Activated CD8-positive, alpha-beta memory T cell treated with anti-CD3 and anti-CD28 coated beads for 1 hour (primary cell): ENCODE data around the gene APOC3.
"Not testable (repeated sequence)": the region's sequence is repeated elsewhere in the genome, so short reads cannot be mapped to it uniquely, and the experiment has no call there.

Source experiments
- DNase-seq, 2 donors: peaks; one replicate each; pipeline ENCODE4 v3.0.0-alpha.2; 2020; ENCODE audit warnings: low read depth in 1 of 2; ENCODE audit errors: extremely low read depth in 1 of 2

APOC3 gene

DNA sequence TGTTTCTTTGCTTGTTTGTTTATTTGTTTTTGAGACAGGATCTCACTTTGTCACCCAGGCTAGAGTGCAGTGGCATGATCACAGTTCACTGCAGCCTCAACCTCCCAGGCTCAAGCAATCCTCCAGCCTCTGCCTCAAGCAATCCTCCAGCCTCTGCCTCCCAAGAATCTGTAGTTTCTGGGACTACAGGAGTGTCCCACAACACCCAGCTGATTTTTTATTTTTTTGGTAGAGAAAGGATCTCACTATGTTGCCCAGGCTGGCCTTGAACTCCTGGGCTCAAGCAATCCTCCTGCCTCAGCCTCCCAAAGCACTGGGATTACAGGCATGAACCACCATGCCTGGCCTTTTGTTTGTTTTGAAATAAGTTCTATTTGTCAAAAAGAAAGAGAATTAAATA lies 28.0 kb upstream of the APOC3 start:
- not testable (repeated sequence) for DNase-seq

DNA sequence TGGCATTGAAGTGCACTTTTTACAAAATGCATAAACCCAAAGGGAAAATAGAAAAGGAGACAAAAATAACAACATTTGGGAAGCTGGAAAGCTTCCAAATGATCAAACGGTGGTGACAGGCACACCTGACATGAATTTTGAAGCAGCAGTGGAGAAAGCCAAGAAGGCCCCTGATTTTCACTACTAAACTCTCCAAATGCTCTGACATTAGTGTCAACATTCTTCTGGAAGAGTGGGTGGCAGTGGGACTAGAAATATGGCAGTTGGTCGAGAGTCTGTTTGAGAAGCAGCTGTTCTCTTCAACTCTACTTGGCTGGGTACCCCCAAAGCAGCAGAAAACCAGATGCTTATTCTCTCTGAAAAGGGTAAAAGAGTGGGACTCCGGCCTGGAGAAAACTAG lies 25.7 kb upstream of the APOC3 start:
- no peak for DNase-seq

DNA sequence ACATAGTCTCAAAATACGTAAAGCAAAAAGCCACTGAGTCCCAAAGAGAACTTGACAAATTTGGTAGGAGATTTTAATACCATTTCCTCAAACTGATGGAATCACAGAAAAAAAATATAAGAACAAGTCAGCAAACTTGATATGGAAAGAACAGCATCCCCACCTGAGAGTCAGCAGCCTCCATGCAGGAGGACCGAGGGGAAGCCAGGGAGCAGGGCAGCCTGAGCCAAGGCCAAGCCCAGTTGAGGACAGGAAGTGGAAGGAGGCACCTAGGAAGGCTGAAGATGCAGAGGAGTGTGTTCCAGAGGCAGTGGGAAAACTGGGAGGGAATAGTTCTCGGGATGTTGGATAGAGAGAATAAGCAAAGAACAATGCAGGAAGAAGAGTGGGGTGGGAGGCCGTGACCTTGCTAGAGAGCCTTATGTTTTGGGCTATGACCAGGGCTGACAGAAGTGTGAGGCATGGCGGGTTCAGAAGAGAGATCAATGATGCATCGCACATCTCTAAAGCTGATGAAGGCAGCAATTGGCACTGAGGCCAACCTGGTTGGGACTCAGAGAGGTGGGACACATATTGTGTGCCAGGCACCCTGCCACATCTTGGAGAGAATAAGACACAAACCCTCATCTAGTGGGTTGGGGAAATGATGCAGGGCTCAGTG lies 22.0 kb upstream of the APOC3 start:
- DNase-seq: no peak

GRCh38 chr11:116808262-116809175 lies 21.2 kb upstream of the APOC3 start:
- no peak for DNase-seq

- DNase-seq: no peak
These were observed 18.5 kb upstream of the APOC3 start for GRCh38 chr11:116811194-116811593.

- DNase-seq: no peak
These were observed 17.6 kb upstream of the APOC3 start for GRCh38 chr11:116812109-116812508.

GRCh38 chr11:116813170-116813569 lies 16.5 kb upstream of the APOC3 start:
- DNase-seq: no peak

DNA sequence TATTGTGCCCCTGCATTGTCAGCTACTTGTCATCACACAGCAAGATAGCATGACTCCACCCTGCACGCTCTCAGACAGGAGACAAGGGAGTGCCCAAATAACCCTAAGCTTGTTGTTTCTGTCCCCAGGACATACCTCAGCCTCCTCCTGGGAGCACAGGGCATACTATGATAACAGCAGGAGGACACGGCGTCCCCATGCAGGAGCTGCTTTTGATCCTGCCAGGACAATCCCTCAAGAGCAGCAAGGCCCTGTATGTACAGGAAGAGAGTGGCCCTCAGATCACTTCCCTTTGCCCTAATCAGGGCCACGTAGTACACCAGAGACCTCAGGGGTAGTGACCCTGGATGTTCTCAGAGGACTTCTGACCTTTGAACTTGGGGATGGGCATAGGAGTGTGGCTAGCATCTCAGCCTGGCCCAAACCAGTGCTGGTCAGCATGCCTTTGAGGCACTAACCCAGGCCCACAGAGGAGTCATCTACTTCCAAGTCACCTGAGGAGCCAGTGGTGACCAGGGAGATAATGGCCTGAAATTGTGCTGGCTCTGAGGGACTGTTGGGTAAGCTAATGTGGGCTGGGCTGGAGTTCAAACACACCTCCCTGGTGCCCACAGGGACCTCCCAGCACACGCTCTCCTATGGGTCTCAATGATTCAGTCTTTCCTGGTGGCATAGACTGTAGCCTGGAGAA lies 15.8 kb upstream of the APOC3 start:
- no peak for DNase-seq

DNA sequence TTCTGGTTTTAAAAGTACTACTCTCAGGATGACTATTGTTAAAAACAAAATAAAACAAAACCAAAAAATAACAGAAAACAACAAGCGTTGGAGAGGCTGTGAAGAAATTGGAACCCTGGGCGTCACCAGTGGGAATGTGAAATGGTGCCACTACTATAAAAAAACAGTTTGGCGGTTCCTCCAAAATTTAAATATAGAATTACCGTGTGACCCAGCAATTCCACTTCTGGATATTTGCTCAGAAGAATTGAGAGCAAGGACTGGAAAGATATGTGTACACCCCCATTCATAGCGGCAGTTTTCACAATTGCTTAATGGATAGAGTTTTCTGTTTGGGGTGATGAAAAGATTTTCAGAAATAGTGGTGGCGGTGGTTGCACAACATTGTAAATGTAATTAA lies 15.2 kb upstream of the APOC3 start:
- DNase-seq: no peak

DNA sequence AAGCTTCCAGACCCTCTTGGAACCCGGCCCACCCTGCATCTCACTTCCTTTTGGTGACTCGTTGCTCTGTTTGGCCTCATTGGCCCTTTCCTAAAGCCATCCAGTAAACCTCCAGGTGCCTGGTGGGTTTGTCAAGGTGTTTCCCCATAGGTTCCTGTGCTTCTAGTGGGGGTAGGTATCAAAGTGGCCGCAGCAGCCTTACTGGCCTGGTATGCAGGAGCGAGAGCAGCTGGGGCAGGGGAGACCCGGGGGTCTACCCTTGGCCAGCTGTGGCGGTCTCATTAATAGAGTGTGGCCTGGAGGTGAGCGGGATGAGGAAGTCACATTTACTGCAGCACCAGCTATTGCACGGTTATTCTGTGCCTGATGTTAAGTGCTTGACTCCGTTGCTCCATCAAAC lies 10.7 kb upstream of the APOC3 start:
- DNase-seq: no peak

GRCh38 chr11:116821050-116821918 lies 8.4 kb upstream of the APOC3 start:
- DNase-seq: no peak

DNA sequence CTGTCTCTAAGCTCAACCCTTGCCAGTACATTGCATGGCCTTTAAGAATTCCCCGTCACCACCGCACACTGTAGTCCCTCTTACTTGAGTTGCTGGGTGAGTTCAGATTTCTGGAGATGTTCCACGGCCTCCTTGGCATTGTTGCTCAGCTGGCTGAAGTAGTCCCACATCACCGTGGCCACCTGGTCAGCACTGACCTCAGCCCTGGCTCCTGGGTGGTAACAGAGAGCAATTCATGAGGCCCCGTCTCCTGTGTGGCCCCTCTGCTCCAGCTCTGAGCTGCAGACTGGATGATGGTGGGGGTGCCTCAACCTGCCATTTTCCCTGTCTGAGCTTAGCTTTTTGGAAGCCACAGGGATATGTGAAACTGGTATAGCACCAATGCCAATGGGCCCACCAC lies 7.1 kb upstream of the APOC3 start:
- DNase-seq: no peak

GRCh38 chr11:116823031-116823843 lies 6.5 kb upstream of the APOC3 start, which contains the start of gene APOA4:
Gene APOA4, minus strand, starts transcription at chr11:116823304. Its CDS starts 113 bp downstream, at chr11:116823191.
- no peak for DNase-seq

DNA sequence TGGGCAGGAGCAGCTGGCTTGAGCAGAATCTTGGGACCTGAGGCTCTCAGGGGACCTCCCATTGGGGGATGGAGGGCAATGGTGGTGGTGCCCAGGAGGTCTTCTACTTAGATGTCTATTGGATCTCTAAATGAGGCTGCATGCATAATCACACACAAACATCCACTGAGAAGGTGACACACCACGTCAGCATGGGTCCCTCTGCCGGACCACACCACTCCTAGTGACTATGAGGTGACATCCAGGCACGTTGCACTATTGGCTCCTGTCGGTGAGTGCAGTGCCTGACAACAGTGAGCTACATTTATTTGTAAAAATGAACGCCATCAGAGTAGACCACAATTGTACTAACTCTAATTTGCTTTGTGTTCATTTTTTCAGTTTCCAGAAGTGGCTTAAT lies 4.3 kb upstream of the APOC3 start:
- no peak for DNase-seq

- DNase-seq: no peak
These were observed 3.6 kb upstream of the APOC3 start for GRCh38 chr11:116825854-116826750.

- no peak for DNase-seq
These were observed 2.8 kb upstream of the APOC3 start for GRCh38 chr11:116826751-116827431.

- DNase-seq: no peak
These were observed 2.2 kb upstream of the APOC3 start for GRCh38 chr11:116827461-116827860.
